ENCODE data around the gene NCOA1.
"Not testable (repeated sequence)": the region's sequence is repeated elsewhere in the genome, so short reads cannot be mapped to it uniquely, and the experiment has no call there.

Gene NCOA1

GRCh38 chr2:24756789-24757188 lies 265.7 kb downstream of the NCOA1 start:
- DNase-seq, result no peak

GRCh38 chr2:24761866-24762265 lies 270.8 kb downstream of the NCOA1 start:
- no peak for DNase-seq

DNA sequence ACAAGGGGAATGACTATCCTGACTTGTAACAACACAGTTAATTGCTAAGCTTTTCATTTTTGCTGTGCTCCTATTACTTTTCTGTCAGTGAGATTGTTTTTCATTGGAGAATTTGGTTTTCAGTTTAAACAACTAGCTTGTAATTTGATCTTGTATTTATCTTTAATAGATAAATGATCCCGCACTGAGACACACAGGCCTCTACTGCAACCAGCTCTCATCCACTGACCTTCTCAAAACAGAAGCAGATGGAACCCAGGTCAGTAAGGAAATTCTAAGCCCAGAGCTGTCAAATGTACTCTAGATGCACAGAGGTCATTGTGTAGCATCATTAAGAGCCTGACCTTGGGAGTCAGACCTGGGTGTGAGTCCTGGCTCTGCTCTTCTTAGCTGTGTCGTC lies 271.5 kb downstream of the NCOA1 start:
- DNase-seq, result no peak

DNA sequence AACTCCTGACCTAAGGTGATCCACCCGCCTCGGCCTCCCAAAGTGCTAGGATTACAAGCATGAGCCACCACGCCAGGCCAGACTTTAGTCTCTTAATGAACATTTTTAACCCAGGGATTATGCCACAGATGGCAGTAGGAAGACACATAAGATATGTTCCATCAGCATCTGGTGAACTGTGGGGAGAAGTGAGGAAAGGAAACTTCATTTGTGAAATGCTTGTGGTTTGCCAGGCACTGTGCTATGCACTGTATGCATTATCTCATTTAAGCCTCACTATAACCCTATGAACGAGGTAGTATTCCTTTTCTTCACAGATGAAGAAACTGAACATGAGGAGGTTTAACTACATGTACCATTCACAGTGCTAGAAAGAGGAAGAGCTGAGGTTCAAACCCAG lies 272.8 kb downstream of the NCOA1 start:
- DNase-seq, result no peak

DNA sequence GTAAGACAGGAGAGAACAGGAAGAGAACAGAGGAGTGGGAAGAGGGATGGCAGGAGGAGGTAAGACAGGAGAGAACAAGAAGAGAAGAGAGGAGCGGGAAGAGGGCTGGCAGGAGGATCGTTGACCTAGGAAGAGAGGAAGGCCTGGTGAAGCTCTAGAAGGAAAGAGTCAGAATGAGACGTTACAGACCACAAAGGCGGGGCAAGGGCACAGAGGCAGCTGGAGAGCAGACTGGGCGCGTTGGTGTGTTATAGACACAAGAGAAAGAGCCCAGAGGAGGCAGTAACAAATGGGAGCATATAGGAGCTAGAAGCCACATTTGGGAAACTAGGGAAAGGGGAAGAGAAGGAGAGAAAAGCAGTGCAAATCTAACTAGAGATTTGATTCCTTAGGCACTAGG lies 275.6 kb downstream of the NCOA1 start:
- no peak for DNase-seq

GRCh38 chr2:24768013-24768412 lies 277.0 kb downstream of the NCOA1 start:
- no peak for DNase-seq

DNA sequence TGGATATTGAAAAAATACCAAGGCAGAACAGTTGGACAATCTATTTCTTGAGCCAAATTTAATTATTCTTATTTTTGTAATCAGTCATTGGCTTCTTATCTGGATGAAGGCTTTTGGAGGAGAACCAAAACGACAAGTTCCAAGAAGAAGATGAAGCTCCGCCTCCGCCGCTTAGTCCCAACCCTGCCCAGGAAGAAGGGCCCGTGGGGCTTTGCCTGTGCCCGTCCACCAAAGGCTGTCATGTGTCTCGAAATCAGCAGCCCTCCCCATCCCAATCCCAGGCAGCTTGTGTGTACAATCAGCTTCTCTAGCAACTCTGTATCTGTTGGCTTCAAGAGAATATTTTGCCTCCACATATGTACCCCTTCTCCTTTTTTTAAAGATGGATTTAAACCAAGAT lies 277.5 kb downstream of the NCOA1 start:
- DNase-seq, result no peak

- no peak for DNase-seq
Observed at GRCh38 chr2:24771061-24771460, 280.0 kb downstream of the NCOA1 start.

DNA sequence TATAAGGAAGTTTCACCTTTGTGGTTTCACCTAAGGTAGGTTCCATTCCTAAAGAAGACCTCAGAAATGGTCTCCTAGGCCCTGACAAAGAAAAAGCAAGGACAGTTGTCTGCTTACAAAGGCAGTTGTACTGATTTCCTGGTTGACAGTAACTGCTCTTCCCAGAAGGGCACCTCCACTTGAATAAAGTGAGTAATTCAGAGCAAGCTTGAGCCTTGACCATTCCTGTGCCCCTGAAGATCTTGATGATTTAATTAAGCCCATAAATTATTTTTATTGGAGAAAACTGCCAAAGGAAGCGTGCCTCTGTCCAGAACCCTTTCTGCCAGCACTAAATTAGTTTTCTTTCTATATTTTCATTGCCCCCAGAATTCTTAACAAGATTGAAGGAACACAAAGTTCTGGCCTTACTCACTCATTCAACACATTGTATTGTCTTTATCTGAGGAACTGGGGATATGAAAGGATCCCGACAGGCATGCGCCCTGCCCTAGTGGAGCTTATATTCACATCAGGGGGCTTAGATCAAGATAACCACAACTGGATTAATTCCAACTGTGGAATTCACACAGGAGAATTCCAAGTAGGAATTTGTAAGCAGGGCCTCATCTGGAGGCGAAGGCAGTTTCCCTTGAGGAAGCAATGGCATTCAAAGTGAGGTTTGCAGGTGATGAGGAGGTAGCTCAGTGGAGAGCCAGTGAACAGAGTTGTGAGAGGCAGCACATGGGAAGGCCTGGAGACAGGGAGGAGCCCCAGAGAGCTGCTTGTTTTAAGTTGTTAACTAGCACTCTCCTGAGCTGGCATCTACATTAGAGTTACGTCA lies 280.9 kb downstream of the NCOA1 start:
- no peak for DNase-seq

- no peak for DNase-seq
Observed at GRCh38 chr2:24774373-24774772, 283.3 kb downstream of the NCOA1 start.

DNA sequence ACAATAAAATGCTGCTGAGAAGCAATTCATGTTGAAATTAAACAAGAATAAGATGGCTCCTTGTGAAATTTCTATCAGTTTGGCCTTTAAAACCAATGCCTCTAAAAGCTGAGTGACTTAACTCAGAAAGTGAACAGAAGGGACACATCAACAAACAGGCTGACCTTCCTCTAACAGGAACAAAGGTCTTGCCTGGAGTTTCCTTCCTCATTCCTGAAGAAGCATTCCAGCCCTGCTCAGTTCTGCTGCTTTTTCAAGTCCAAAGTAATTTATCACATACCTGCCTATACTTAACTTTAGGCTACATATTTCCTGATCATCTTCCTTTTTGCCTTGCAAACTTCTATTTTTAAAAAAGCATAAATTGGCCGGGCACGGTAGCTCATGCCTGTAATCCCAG lies 288.1 kb downstream of the NCOA1 start:
- DNase-seq, result no peak

DNA sequence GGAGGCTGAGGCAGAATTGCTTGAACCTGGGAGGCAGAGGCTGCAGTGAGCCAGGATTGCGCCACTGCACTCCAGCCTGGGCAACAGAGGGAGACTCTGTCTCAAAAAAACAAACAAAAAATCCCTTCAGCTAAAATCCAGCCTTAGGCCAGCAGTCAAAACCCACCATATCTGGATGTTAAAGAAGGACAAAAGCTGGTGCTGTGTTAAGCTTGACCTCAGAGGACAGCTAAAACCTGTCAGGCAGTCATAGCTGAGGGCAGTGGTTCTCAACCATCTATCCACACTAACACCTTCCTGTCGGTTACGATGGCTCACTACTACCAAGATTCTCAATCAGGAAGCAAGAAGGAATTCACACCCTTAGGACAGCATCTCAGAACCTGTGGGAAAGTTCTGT lies 292.6 kb downstream of the NCOA1 start:
- no peak for DNase-seq

DNA sequence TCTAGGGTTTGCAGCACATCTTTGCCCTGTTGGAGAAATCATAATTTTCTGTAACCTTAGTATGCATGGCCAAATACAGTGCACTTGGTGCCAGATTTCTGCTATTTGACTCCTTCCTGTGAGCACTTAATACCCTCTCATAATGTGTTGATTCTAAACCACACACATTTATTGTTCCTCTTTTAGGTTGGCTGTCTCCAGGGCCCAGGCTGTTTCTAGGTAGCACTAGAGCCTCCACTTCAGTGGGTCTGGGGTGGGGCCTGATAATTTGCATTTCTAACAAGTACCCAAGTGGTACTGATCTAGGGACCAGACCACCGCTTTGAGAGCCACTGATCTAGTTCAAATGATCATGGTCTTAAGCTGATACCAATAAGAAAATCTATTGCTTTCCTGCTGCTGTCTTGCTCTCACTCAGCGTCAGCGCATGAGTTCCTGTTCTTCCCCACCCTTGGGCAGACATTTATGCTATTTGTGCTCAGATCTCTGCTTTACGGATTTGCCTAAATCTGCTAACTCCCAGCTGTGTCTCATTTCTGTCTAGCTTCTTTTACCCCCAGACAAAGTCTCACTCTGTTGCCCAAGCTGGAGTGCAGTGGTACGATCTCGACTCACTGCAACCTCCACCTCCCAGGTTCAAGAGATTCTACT lies 294.7 kb downstream of the NCOA1 start:
- DNase-seq, result no peak

GRCh38 chr2:24787532-24787931 lies 296.5 kb downstream of the NCOA1 start:
- no peak for DNase-seq

DNA sequence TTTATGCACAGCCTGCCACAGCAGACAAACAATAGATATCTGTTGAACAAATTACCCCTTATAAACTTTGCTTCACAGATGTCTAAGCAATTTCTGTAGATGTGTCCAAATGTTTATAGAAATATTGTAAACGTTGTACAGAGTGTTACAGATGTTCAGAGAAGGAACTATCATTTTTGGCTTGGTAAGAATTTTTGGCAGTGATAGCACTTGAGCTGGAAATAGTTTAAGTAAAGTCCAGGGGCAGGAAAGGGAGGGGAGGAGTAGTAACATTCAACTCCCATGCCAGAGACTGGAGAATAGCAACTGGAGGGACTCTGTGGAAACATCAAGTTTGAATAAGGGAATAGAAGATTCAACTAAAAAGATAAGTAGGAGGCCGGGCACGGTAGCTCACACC lies 297.8 kb downstream of the NCOA1 start:
- no peak for DNase-seq

- DNase-seq, result no peak
Observed at GRCh38 chr2:24791452-24791851, 300.4 kb downstream of the NCOA1 start.

DNA sequence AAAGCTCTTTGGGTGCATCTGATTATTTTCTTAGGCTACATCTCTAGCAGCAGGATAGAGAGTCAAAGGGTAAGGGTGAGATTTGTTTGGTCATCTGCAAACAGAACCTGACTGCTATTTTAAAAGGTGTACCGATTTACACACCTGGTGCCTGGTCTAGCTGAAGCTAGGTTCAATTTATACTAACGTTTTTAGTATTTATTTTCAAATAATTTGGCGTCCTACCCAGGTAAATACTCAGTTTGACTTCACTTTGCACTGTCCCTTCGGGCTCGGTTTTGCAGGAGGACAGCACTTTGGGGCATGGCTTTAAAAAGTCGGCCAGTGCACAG lies 301.5 kb downstream of the NCOA1 start:
- no peak for DNase-seq

- DNase-seq, result peak; percentile 92 to 96
Observed at GRCh38 chr2:24792874-24793760, 302.1 kb downstream of the NCOA1 start, which contains the start of the genes CENPO and PTRHD1. Gene CENPO (plus strand): TSS chr2:24793425. CDS start chr2:24793920, 495 bp downstream. Gene PTRHD1 (minus strand): TSS chr2:24793391. CDS start chr2:24793377, 14 bp downstream.

DNA sequence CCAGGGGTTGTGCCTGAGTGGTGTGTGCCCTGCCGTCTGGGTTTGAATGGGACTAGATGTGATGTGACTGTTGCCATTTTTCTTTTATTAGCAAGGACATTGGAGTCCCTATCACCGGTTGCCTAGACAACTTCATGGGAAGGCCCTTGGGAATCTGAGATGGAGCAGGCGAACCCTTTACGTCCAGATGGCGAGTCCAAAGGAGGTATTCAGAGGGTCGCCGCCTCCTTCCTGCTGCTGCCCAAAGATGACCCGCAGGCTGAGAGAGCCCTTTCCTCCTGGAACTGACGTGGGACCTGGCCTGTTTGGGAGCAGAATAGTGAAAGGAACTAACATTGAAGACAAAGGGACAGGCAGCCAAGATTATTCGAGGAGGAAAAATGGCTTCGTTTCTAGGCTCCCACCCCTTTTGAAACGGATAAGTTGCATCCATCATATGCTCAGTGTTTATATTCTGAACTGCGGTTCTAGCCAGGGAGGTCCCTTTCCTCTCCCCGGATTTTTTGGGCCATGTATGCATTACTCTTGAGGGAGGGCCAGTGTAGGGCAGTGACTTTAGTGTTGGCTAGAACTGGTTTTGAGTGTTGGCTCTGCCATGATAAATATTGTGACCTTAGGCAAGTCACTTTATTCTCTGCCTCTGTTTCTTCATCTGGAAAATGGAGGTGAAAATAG lies 302.8 kb downstream of the NCOA1 start:
- DNase-seq, result peak in 1 of 2 experiments; percentile 10

GRCh38 chr2:24797644-24798043 lies 306.6 kb downstream of the NCOA1 start:
- DNase-seq, result no peak

DNA sequence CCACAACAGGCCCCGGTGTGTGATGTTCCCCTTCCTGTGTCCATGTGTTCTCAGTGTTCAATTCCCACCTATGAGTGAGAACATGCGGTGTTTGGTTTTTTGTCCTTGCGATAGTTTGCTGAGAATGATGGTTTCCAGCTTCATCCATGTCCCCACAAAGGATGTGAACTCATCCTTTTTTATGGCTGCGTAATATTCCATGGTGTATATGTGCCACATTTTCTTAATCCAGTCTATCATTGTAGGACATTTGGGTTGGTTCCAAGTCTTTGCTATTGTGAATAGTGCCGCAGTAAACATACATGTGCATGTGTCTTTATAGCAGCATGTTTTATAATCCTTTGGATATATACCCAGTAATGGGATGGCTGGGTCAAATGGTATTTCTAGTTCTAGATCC lies 309.4 kb downstream of the NCOA1 start:
- not testable (repeated sequence) for DNase-seq

- peak; percentile 48 to 64 for DNase-seq
Observed at GRCh38 chr2:24805811-24806660, 315.0 kb downstream of the NCOA1 start.

Data from SHP77 (cell line).